Measurements from ENCODE around the gene QRICH2.
"Not testable (repeated sequence)": the region's sequence is repeated elsewhere in the genome, so short reads cannot be mapped to it uniquely, and the experiment has no call there.

Gene QRICH2

GRCh38 chr17:76225373-76226086 lies 82.5 kb downstream of the QRICH2 start:
- in situ Hi-C loops (cut with MboI; ENCODE audit: low sequenced_read_pairs): not testable (repeated sequence)

All from hTERT RPE-1 (cell line).